HCT116 (cell line): Measurements from ENCODE around the gene ADGRF5. TPM values are rescaled to one million over a fixed set of nuclear protein-coding genes. Genes with fewer than 3 reads are reported as not detected.

Experiments used
- ATAC-seq: fragments of 200-7000 bp; cut with Tn5 transposase; 2 replicates; pipeline ENCODE4 v1.9.1; 2020; ENCODE audit warnings: mild to moderate bottlenecking, moderate library complexity
- BruUV-seq: library from RNA; stranded (reverse); fragments of 400-500 nt; replicated peaks from 2 replicates; lab custom pipeline; 2021; lab: Mats Ljungman, UMichigan
- CTCF ChIA-PET: fragments of 300-600 bp; sonication (Branson Sonifier 250); formaldehyde crosslinking; loops from one replicate; lab custom pipeline; 2021; ENCODE audit warnings: antibody characterized with exemption; lab: Charles Lee
- POLR2A ChIA-PET: fragments of 300-600, 350-600 bp; sonication (Branson Sonifier 250); formaldehyde crosslinking; loops from one replicate; lab custom pipeline; 2021; ENCODE audit warnings: antibody characterized with exemption; lab: Charles Lee
- RAD21 ChIA-PET, 2 experiments: fragments of 300-600 bp; sonication (Branson Sonifier 250); formaldehyde crosslinking; loops; one replicate each; lab custom pipeline; 2023; ENCODE audit warnings: low total read pairs in 2 of 2; ENCODE audit not compliant: uncharacterized antibody in 2 of 2, unreplicated experiment in 2 of 2, low non-redundant PET in 1 of 2; lab: Charles Lee
- DNase-seq: peaks from one replicate; pipeline ENCODE4 v3.0.0-alpha.2; 2010; ENCODE audit warnings: low read depth, low spot score
- H2AFZ ChIP-seq: fragments of 200-600 bp; shearing (Covaris generic), sonication (generic); 2 replicates; pipeline ENCODE4 v1.6.1; 2017; ENCODE audit warnings: low read depth, mixed run types, mixed read lengths, antibody characterized with exemption, low read length; ENCODE audit not compliant: poor library complexity, severe bottlenecking
- H3K27ac ChIP-seq: 2 replicates; pipeline ENCODE4 v1.5.1; 2012; ENCODE audit warnings: low read depth, low read length
- H3K27me3 ChIP-seq: fragments of 200-600 bp; sonication (generic); 2 replicates; pipeline ENCODE4 v1.6.1; 2016; ENCODE audit warnings: mixed run types, low read length, mixed read lengths; ENCODE audit not compliant: insufficient read depth
- H3K36me3 ChIP-seq, 2 experiments: fragments of 200-500 bp in 1 of 2; fragments of 200-600 bp in 1 of 2; sonication (Bioruptor generic) in 1 of 2; sonication (generic) in 1 of 2; 2 replicates each; pipeline versions ENCODE4 v1.5.1 to v1.6.1; 2014 to 2016; ENCODE audit warnings: low read length in 2 of 2, inconsistent platforms in 1 of 2, mixed read lengths in 1 of 2, mixed run types in 1 of 2; ENCODE audit not compliant: insufficient read depth in 2 of 2, control insufficient read depth in 1 of 2
- H3K4me1 ChIP-seq, 2 experiments: fragments of 200-600 bp in 1 of 2; sonication (generic) in 1 of 2; 2 replicates each; pipeline versions ENCODE4 v1.5.1 to v1.6.1; 2012 to 2017; ENCODE audit warnings: low read length in 2 of 2, inconsistent platforms in 1 of 2, mild to moderate bottlenecking in 1 of 2, mixed read lengths in 1 of 2, mixed run types in 1 of 2, moderate library complexity in 1 of 2; ENCODE audit not compliant: insufficient read depth in 2 of 2, control insufficient read depth in 1 of 2
- H3K4me2 ChIP-seq: fragments of 200-600 bp; sonication (generic); 2 replicates; pipeline ENCODE4 v1.6.1; 2017; ENCODE audit warnings: mixed run types, low read length, mixed read lengths
- H3K4me3 ChIP-seq, 2 experiments: fragments of 200-600 bp in 1 of 2; sonication (generic) in 1 of 2; replicated peaks in 1 of 2; 2 replicates each; pipeline ENCODE4 v1.5.1; 2011 to 2016; ENCODE audit warnings: low read length in 2 of 2, control low read depth in 1 of 2, low read depth in 1 of 2, mild to moderate bottlenecking in 1 of 2, mixed read lengths in 1 of 2, mixed run types in 1 of 2
- H3K79me2 ChIP-seq: fragments of 200-600 bp; sonication (generic); 2 replicates; pipeline ENCODE4 v1.6.1; 2017; ENCODE audit warnings: mild to moderate bottlenecking, mixed run types, low read length, moderate library complexity, mixed read lengths; ENCODE audit not compliant: insufficient read depth
- H3K9ac ChIP-seq: fragments of 200-600 bp; sonication (generic); 2 replicates; pipeline ENCODE4 v1.6.1; 2016; ENCODE audit warnings: low read length, mixed read lengths
- H3K9me2 ChIP-seq: fragments of 200-600 bp; sonication (generic), shearing (Covaris generic); 2 replicates; pipeline ENCODE4 v1.6.1; 2017; ENCODE audit warnings: mixed run types, mild to moderate bottlenecking, moderate library complexity; ENCODE audit not compliant: insufficient read depth
- H3K9me3 ChIP-seq, 2 experiments: fragments of 200-500 bp in 1 of 2; fragments of 200-600 bp in 1 of 2; sonication (Bioruptor generic) in 1 of 2; sonication (generic) in 1 of 2; 2 replicates each; pipeline ENCODE4 v1.6.1; 2014 to 2017; ENCODE audit warnings: low read length in 2 of 2, mixed read lengths in 2 of 2, inconsistent platforms in 1 of 2, low read depth in 1 of 2, mild to moderate bottlenecking in 1 of 2, mixed run types in 1 of 2, moderate library complexity in 1 of 2; ENCODE audit not compliant: control insufficient read depth in 1 of 2, insufficient read depth in 1 of 2
- H4K20me1 ChIP-seq: fragments of 200-600 bp; sonication (generic), shearing (Covaris generic); 2 replicates; pipeline ENCODE4 v1.6.1; 2017; ENCODE audit warnings: mixed run types, mild to moderate bottlenecking, moderate library complexity; ENCODE audit not compliant: insufficient read depth
- CBX3 ChIP-seq: IDR thresholded peaks from 2 replicates; pipeline ENCODE4 v1.6.1; 2012; ENCODE audit warnings: low read depth
- CTCF ChIP-seq, 3 experiments: fragments of 200-600 bp in 1 of 3; sonication (generic) in 1 of 3; IDR thresholded peaks in 2 of 3; conservative IDR thresholded peaks in 1 of 3; 2 replicates each; pipeline ENCODE4 v1.5.1; 2012 to 2017; ENCODE audit warnings: low read depth in 2 of 3, low read length in 2 of 3, antibody characterized with exemption in 1 of 3, borderline replicate concordance in 1 of 3, control low read depth in 1 of 3, mild to moderate bottlenecking in 1 of 3, mixed read lengths in 1 of 3, mixed run types in 1 of 3, moderate library complexity in 1 of 3; ENCODE audit not compliant: insufficient read depth in 1 of 3
- EGR1 ChIP-seq: IDR thresholded peaks from 2 replicates; pipeline ENCODE4 v1.6.1; 2012; ENCODE audit warnings: low read depth
- ELF1 ChIP-seq: IDR thresholded peaks from 2 replicates; pipeline ENCODE4 v1.6.1; 2012; ENCODE audit warnings: low read depth, borderline replicate concordance
- EZH2 ChIP-seq: fragments of 200-600 bp; sonication (generic); IDR thresholded peaks from 2 replicates; pipeline ENCODE4 v1.6.1; 2017; ENCODE audit warnings: antibody characterized with exemption, mixed run types
- JUND ChIP-seq: IDR thresholded peaks from 2 replicates; pipeline ENCODE4 v1.6.1; 2012
- POLR2A ChIP-seq: IDR thresholded peaks from 2 replicates; pipeline ENCODE4 v1.7.0; 2011; ENCODE audit warnings: borderline replicate concordance; ENCODE audit not compliant: insufficient read depth, insufficient read length; ENCODE audit errors: extremely low read depth
- POLR2AphosphoS5 ChIP-seq: IDR thresholded peaks from 2 replicates; pipeline ENCODE4 v1.6.1; 2011; ENCODE audit warnings: mild to moderate bottlenecking, low read depth, low read length, moderate library complexity
- RAD21 ChIP-seq: IDR thresholded peaks from 2 replicates; pipeline ENCODE4 v1.6.1; 2012; ENCODE audit warnings: low read depth, mild to moderate bottlenecking
- SIN3A ChIP-seq: IDR thresholded peaks from 2 replicates; pipeline ENCODE4 v1.6.1; 2012; ENCODE audit warnings: low read depth
- SP1 ChIP-seq: IDR thresholded peaks from 2 replicates; pipeline ENCODE4 v1.6.1; 2012; ENCODE audit warnings: low read depth
- SRF ChIP-seq: IDR thresholded peaks from 2 replicates; pipeline ENCODE4 v1.6.1; 2012; ENCODE audit warnings: low read depth
- TCF7L2 ChIP-seq: IDR thresholded peaks from 2 replicates; pipeline ENCODE4 v1.7.0; 2011; ENCODE audit warnings: borderline replicate concordance, inconsistent platforms; ENCODE audit not compliant: insufficient read depth, insufficient read length; ENCODE audit errors: extremely low read depth
- YY1 ChIP-seq: IDR thresholded peaks from 2 replicates; pipeline ENCODE4 v1.6.1; 2011; ENCODE audit warnings: low read length, low read depth, moderate library complexity, mild to moderate bottlenecking; ENCODE audit not compliant: insufficient replicate concordance; ENCODE audit errors: extremely low read depth
- ZFX ChIP-seq: fragments of 450-650 bp; IDR thresholded peaks from 2 replicates; pipeline ENCODE4 v1.6.1; 2017
- ZNF274 ChIP-seq: fragments of 200-500 bp; sonication (Bioruptor generic); IDR thresholded peaks from 2 replicates; pipeline ENCODE4 v1.6.1; 2014; ENCODE audit warnings: mild to moderate bottlenecking, low read depth, low read length, inconsistent platforms
- intact Hi-C: fragments of 100-400 bp; cut with micrococcal nuclease; formaldehyde crosslinking; loops from 2 replicates; pipeline ENCODE4 v1.10.0; 2022
- total RNA-seq: library from RNA; stranded (reverse); gene quantifications from one replicate; pipeline ENCODE4 v1.2.1, GENCODE V29; 2021; ENCODE audit not compliant: unreplicated experiment
- TF ChIP-seq, protein P1 (sequence below): IDR thresholded peaks from 2 replicates; pipeline ENCODE4 v1.6.1; 2012
- TF ChIP-seq, protein P2 (sequence below): IDR thresholded peaks from 2 replicates; pipeline ENCODE4 v1.6.1; 2012; ENCODE audit warnings: low read depth
- TF ChIP-seq, protein P3 (sequence below): IDR thresholded peaks from 2 replicates; pipeline ENCODE4 v1.6.1; 2011; ENCODE audit warnings: mild to moderate bottlenecking, low read length, moderate library complexity; ENCODE audit not compliant: insufficient replicate concordance; ENCODE audit errors: extremely low read depth
- TF ChIP-seq, protein P4 (sequence below): IDR thresholded peaks from 2 replicates; pipeline ENCODE4 v1.6.1; 2012

ADGRF5 gene
- total RNA-seq, 1 experiment from 2014 or later: 0.17 TPM

DNA sequence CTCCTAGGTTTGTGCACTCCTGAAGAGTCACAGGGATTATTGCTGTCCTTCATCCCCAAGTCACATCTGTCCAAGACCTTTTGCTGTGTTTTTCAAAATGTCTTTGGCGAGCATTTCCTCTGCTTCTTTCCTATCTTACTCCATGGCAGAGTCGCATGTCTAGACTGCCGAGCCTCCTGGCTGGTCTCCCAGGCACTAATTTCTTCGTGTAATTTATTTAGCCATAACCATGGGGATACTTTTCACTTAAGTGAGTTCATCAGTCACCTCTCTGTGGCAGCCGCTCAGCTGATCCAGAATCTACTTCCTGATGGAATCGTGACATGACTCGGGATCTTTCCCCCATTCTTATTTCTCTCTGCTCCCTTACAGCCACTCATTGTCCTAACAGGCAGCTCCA, 25.8 kb downstream of the ADGRF5 start:
- peaks cover 0 to 5% of the 10 kb centered on the region in 2 experiments; a peak in 1 of 4 replicates for H3K4me1 ChIP-seq
- CTCF ChIA-PET: no interaction called here

More for the DNA sequence above, 25.8 kb downstream of the ADGRF5 start:
- Histone ChIP-seq H3K79me2 (no peaks in the 10 kb centered on the region), H3K9me2 (no peaks in the 10 kb centered on the region), H3K4me2 (no peak overlapping the region), H3K27ac (no peak overlapping the region), H4K20me1 (no peaks in the 10 kb centered on the region), H3K4me3 (no peak overlapping the region), H3K27me3 (no peaks in the 10 kb centered on the region), H3K36me3 (no peaks in the 10 kb centered on the region), H2AFZ (no peak overlapping the region), H3K9me3 (no peaks in the 10 kb centered on the region), H3K9ac (no peak overlapping the region)
- no peak for DNase-seq
- ATAC-seq: no peak
- TF ChIP-seq SRF (no peak), ZFX (no peak), RAD21 (no peak), POLR2AphosphoS5 (no peak), CTCF (IDR thresholded peaks at IDR 0.05 in 2 of 3, conservative IDR thresholded peaks at IDR 0.05 in 1 of 3; ENCODE audit: borderline replicate concordance in 1 of 3, insufficient read depth in 1 of 3, low read depth in 2 of 3, low read length in 2 of 3) (no peak), JUND (no peak), CBX3 (no peak), POLR2A (no peak), EZH2 (no peak), SP1 (no peak), SIN3A (no peak), ZNF274 (no peak), EGR1 (no peak), TCF7L2 (no peak), ELF1 (no peak), YY1 (no peak)
- TF ChIP-seq, protein P1, sequence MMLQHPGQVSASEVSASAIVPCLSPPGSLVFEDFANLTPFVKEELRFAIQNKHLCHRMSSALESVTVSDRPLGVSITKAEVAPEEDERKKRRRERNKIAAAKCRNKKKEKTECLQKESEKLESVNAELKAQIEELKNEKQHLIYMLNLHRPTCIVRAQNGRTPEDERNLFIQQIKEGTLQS: no peak
- TF ChIP-seq, protein P2, sequence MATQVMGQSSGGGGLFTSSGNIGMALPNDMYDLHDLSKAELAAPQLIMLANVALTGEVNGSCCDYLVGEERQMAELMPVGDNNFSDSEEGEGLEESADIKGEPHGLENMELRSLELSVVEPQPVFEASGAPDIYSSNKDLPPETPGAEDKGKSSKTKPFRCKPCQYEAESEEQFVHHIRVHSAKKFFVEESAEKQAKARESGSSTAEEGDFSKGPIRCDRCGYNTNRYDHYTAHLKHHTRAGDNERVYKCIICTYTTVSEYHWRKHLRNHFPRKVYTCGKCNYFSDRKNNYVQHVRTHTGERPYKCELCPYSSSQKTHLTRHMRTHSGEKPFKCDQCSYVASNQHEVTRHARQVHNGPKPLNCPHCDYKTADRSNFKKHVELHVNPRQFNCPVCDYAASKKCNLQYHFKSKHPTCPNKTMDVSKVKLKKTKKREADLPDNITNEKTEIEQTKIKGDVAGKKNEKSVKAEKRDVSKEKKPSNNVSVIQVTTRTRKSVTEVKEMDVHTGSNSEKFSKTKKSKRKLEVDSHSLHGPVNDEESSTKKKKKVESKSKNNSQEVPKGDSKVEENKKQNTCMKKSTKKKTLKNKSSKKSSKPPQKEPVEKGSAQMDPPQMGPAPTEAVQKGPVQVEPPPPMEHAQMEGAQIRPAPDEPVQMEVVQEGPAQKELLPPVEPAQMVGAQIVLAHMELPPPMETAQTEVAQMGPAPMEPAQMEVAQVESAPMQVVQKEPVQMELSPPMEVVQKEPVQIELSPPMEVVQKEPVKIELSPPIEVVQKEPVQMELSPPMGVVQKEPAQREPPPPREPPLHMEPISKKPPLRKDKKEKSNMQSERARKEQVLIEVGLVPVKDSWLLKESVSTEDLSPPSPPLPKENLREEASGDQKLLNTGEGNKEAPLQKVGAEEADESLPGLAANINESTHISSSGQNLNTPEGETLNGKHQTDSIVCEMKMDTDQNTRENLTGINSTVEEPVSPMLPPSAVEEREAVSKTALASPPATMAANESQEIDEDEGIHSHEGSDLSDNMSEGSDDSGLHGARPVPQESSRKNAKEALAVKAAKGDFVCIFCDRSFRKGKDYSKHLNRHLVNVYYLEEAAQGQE: no peak
- TF ChIP-seq, protein P3, sequence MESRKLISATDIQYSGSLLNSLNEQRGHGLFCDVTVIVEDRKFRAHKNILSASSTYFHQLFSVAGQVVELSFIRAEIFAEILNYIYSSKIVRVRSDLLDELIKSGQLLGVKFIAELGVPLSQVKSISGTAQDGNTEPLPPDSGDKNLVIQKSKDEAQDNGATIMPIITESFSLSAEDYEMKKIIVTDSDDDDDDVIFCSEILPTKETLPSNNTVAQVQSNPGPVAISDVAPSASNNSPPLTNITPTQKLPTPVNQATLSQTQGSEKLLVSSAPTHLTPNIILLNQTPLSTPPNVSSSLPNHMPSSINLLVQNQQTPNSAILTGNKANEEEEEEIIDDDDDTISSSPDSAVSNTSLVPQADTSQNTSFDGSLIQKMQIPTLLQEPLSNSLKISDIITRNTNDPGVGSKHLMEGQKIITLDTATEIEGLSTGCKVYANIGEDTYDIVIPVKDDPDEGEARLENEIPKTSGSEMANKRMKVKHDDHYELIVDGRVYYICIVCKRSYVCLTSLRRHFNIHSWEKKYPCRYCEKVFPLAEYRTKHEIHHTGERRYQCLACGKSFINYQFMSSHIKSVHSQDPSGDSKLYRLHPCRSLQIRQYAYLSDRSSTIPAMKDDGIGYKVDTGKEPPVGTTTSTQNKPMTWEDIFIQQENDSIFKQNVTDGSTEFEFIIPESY: no peak
- TF ChIP-seq, protein P4, sequence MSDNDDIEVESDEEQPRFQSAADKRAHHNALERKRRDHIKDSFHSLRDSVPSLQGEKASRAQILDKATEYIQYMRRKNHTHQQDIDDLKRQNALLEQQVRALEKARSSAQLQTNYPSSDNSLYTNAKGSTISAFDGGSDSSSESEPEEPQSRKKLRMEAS: no peak
- ChIA-PET RAD21 (no interaction called here), POLR2A (no interaction called here)
- intact Hi-C loops: no loop called here
- no TSS peak for BruUV-seq
